ENCODE results near the gene DENND1A. TPM values are rescaled to one million over a fixed set of nuclear protein-coding genes. Genes with fewer than 3 reads are reported as not detected.
A peak's percentile ranks its signal among the peaks of the same experiment; 100 is the strongest.

The DENND1A gene
- polyA plus RNA-seq, 6 donors from 2014 or later, result 4.0 to 9.5 (median 5.3) TPM

- no peaks in the 10 kb centered on the region for H3K36me3 Mint-ChIP-seq
- peak overlapping the region; percentile 4 to 91 (median 63) for H3K27ac Mint-ChIP-seq
- peak overlapping the region in 6 of 8 donors; percentile 17 to 82 (median 60) for H3K4me3 Mint-ChIP-seq
- peaks cover 0 to 6% (median 0%) of the 10 kb centered on the region in 3 donors for H3K27me3 Mint-ChIP-seq
- no peaks in the 10 kb centered on the region for H3K9me3 Mint-ChIP-seq
- H3K4me1 Mint-ChIP-seq, result peaks cover 13 to 30% (median 24%) of the 10 kb centered on the region in 3 donors
- DNase-seq (peak; percentile 73), ATAC-seq (ENCODE audit: low read depth in 2 of 2) (peak; percentile 83 to 86)
These were observed 580.0 kb downstream of the DENND1A start for GRCh38 chr9:123349691-123350480.

GRCh38 chr9:123349033-123349432 lies 580.9 kb downstream of the DENND1A start:
- no peaks in the 10 kb centered on the region for H3K9me3 Mint-ChIP-seq
- H3K4me3 Mint-ChIP-seq, result no peak overlapping the region
- H3K27me3 Mint-ChIP-seq, result peaks cover 0 to 6% (median 0%) of the 10 kb centered on the region in 3 donors
- no peak for DNase-seq
- no peak for ATAC-seq (ENCODE audit: low read depth in 2 of 2)
- H3K36me3 Mint-ChIP-seq, result no peaks in the 10 kb centered on the region
- H3K4me1 Mint-ChIP-seq, result peaks cover 17 to 36% (median 20%) of the 10 kb centered on the region in 3 donors
- peak overlapping the region in 1 of 6 donors; percentile 69 for H3K27ac Mint-ChIP-seq

GRCh38 chr9:123348317-123348992 lies 581.5 kb downstream of the DENND1A start:
- no peak overlapping the region for H3K4me3 Mint-ChIP-seq
- ATAC-seq (ENCODE audit: low read depth in 2 of 2) (no peak), DNase-seq (no peak)
- peaks cover 18 to 41% (median 20%) of the 10 kb centered on the region in 3 donors for H3K4me1 Mint-ChIP-seq
- peak overlapping the region in 1 of 6 donors; percentile 69 for H3K27ac Mint-ChIP-seq
- peaks cover 0 to 6% (median 0%) of the 10 kb centered on the region in 3 donors for H3K27me3 Mint-ChIP-seq
- no peaks in the 10 kb centered on the region for H3K9me3 Mint-ChIP-seq
- H3K36me3 Mint-ChIP-seq, result no peaks in the 10 kb centered on the region

- DNase-seq (no peak), ATAC-seq (ENCODE audit: low read depth in 2 of 2) (no peak)
- H3K27ac Mint-ChIP-seq, result no peak overlapping the region
- H3K36me3 Mint-ChIP-seq, result no peaks in the 10 kb centered on the region
- peaks cover 19 to 48% (median 26%) of the 10 kb centered on the region in 3 donors for H3K4me1 Mint-ChIP-seq
- no peak overlapping the region for H3K4me3 Mint-ChIP-seq
- no peaks in the 10 kb centered on the region for H3K9me3 Mint-ChIP-seq
- peaks cover 0 to 2% (median 0%) of the 10 kb centered on the region in 3 donors for H3K27me3 Mint-ChIP-seq
These were observed 582.5 kb downstream of the DENND1A start for GRCh38 chr9:123347289-123348060.

- DNase-seq (no peak), ATAC-seq (ENCODE audit: low read depth in 2 of 2) (no peak)
- no peaks in the 10 kb centered on the region for H3K36me3 Mint-ChIP-seq
- no peaks in the 10 kb centered on the region for H3K27me3 Mint-ChIP-seq
- no peak overlapping the region for H3K4me3 Mint-ChIP-seq
- H3K9me3 Mint-ChIP-seq, result no peaks in the 10 kb centered on the region
- peaks cover 23 to 53% (median 32%) of the 10 kb centered on the region in 3 donors for H3K4me1 Mint-ChIP-seq
- no peak overlapping the region for H3K27ac Mint-ChIP-seq
These were observed 583.1 kb downstream of the DENND1A start for GRCh38 chr9:123346826-123347225.

- H3K4me1 Mint-ChIP-seq, result peaks cover 31 to 61% (median 40%) of the 10 kb centered on the region in 3 donors
- no peak for ATAC-seq (ENCODE audit: low read depth in 2 of 2)
- H3K9me3 Mint-ChIP-seq, result no peaks in the 10 kb centered on the region
- no peaks in the 10 kb centered on the region for H3K36me3 Mint-ChIP-seq
- no peaks in the 10 kb centered on the region for H3K27me3 Mint-ChIP-seq
- peak overlapping the region in 2 of 6 donors; percentile 55 to 100 for H3K27ac Mint-ChIP-seq
- DNase-seq, result no peak
- no peak overlapping the region for H3K4me3 Mint-ChIP-seq
These were observed 583.9 kb downstream of the DENND1A start for GRCh38 chr9:123346026-123346425.

- ATAC-seq (ENCODE audit: low read depth in 2 of 2), result no peak
- DNase-seq, result no peak
- H3K4me3 Mint-ChIP-seq, result peak overlapping the region in 4 of 8 donors; percentile 3 to 61 (median 47)
- H3K27me3 Mint-ChIP-seq, result no peaks in the 10 kb centered on the region
- no peaks in the 10 kb centered on the region for H3K36me3 Mint-ChIP-seq
- no peaks in the 10 kb centered on the region for H3K9me3 Mint-ChIP-seq
- peak overlapping the region in 5 of 6 donors; percentile 21 to 100 (median 55) for H3K27ac Mint-ChIP-seq
- H3K4me1 Mint-ChIP-seq, result peaks cover 34 to 65% (median 45%) of the 10 kb centered on the region in 3 donors
These were observed 584.4 kb downstream of the DENND1A start for GRCh38 chr9:123345567-123345955.

GRCh38 chr9:123344192-123344949 lies 585.6 kb downstream of the DENND1A start:
- Mint-ChIP-seq H3K4me1 (peaks cover 40 to 66% (median 50%) of the 10 kb centered on the region in 3 donors), H3K9me3 (no peaks in the 10 kb centered on the region), H3K27ac (peak overlapping the region in 5 of 6 donors; percentile 70 to 100 (median 100)), H3K27me3 (no peaks in the 10 kb centered on the region), H3K36me3 (no peaks in the 10 kb centered on the region), H3K4me3 (peak overlapping the region in 5 of 8 donors; percentile 69 to 85 (median 80))
- ATAC-seq (ENCODE audit: low read depth in 2 of 2) (no peak), DNase-seq (peak; percentile 41)

GRCh38 chr9:123343443-123344191 lies 586.3 kb downstream of the DENND1A start:
- Mint-ChIP-seq H3K27ac (peak overlapping the region in 5 of 6 donors; percentile 88 to 100 (median 100)), H3K4me1 (peaks cover 47 to 74% (median 58%) of the 10 kb centered on the region in 3 donors), H3K27me3 (no peaks in the 10 kb centered on the region), H3K4me3 (peak overlapping the region; percentile 20 to 86 (median 77)), H3K36me3 (no peaks in the 10 kb centered on the region), H3K9me3 (no peaks in the 10 kb centered on the region)
- peak; percentile 49 to 50 for ATAC-seq (ENCODE audit: low read depth in 2 of 2)
- DNase-seq, result peak; percentile 80

- H3K4me3 Mint-ChIP-seq, result peak overlapping the region in 5 of 8 donors; percentile 9 to 87 (median 83)
- DNase-seq (no peak), ATAC-seq (ENCODE audit: low read depth in 2 of 2) (no peak)
- H3K9me3 Mint-ChIP-seq, result no peaks in the 10 kb centered on the region
- no peaks in the 10 kb centered on the region for H3K36me3 Mint-ChIP-seq
- peaks cover 51 to 86% (median 71%) of the 10 kb centered on the region in 3 donors for H3K4me1 Mint-ChIP-seq
- H3K27ac Mint-ChIP-seq, result peak overlapping the region in 5 of 6 donors; percentile 81 to 100 (median 100)
- no peaks in the 10 kb centered on the region for H3K27me3 Mint-ChIP-seq
These were observed 587.7 kb downstream of the DENND1A start for GRCh38 chr9:123342247-123342646.

GRCh38 chr9:123341816-123342215 lies 588.1 kb downstream of the DENND1A start:
- peaks cover 55 to 90% (median 72%) of the 10 kb centered on the region in 3 donors for H3K4me1 Mint-ChIP-seq
- peak overlapping the region in 6 of 8 donors; percentile 24 to 87 (median 71) for H3K4me3 Mint-ChIP-seq
- DNase-seq (no peak), ATAC-seq (ENCODE audit: low read depth in 2 of 2) (no peak)
- H3K36me3 Mint-ChIP-seq, result no peaks in the 10 kb centered on the region
- H3K9me3 Mint-ChIP-seq, result no peaks in the 10 kb centered on the region
- peak overlapping the region in 5 of 6 donors; percentile 81 to 100 (median 100) for H3K27ac Mint-ChIP-seq
- H3K27me3 Mint-ChIP-seq, result no peaks in the 10 kb centered on the region

Measured in naive B cell (primary cell).